Measurements from ENCODE around the gene MRPL32.

DNA sequence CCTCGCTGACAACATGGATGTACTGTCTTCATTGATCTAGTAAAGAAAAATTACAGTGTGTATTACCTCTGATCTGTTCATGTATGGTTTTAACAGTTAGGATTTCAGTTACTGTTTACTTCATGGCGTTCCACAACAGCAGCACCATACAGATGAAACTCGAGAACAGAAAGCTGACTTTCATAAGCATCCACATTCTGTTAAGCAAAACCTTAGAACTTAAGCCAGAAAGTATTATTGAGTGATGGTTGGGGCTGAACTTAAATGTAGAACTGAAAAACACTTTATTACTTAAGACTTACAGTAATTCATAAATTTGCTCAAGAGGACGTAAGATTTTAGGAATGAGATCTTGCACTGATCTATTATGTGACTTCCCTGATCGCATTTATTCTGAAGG is 3.7 kb downstream of the MRPL32 start:
- TF ChIP-seq, protein P1, sequence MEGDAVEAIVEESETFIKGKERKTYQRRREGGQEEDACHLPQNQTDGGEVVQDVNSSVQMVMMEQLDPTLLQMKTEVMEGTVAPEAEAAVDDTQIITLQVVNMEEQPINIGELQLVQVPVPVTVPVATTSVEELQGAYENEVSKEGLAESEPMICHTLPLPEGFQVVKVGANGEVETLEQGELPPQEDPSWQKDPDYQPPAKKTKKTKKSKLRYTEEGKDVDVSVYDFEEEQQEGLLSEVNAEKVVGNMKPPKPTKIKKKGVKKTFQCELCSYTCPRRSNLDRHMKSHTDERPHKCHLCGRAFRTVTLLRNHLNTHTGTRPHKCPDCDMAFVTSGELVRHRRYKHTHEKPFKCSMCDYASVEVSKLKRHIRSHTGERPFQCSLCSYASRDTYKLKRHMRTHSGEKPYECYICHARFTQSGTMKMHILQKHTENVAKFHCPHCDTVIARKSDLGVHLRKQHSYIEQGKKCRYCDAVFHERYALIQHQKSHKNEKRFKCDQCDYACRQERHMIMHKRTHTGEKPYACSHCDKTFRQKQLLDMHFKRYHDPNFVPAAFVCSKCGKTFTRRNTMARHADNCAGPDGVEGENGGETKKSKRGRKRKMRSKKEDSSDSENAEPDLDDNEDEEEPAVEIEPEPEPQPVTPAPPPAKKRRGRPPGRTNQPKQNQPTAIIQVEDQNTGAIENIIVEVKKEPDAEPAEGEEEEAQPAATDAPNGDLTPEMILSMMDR (IDR thresholded peaks at IDR 0.05): no peak
- no peak for TF ChIP-seq POLR2A (IDR thresholded peaks at IDR 0.05)
